K562 (cell line): ENCODE results near the gene CNP. TPM values are rescaled to one million over a fixed set of nuclear protein-coding genes. Genes with fewer than 3 reads are reported as not detected.

Experiments
- HCFC1 ChIP-seq: IDR thresholded peaks from 2 replicates; pipeline ENCODE4 v1.6.1; 2012; ENCODE audit warnings: low read depth, low read length, improper control_type of control experiment
- NONO ChIP-seq, 2 experiments: fragments of 200-400 bp in 1 of 2; fragments of 450-650 bp in 1 of 2; formaldehyde crosslinking in 1 of 2; IDR thresholded peaks; 2 replicates each; pipeline ENCODE4 v1.6.1; 2017; ENCODE audit warnings: low read depth in 2 of 2, mild to moderate bottlenecking in 2 of 2, moderate library complexity in 2 of 2, low read length in 1 of 2
- SUPT5H ChIP-seq: fragments of 450-650 bp; IDR thresholded peaks from 2 replicates; pipeline ENCODE4 v1.6.1; 2016
- TCF3 ChIP-seq: sonication (generic); formaldehyde crosslinking; IDR thresholded peaks from 2 replicates; pipeline ENCODE4 v1.4.0; 2020; ENCODE audit warnings: mild to moderate bottlenecking, missing genetic modification reagents
- TOE1 ChIP-seq, 2 experiments: fragments of 450-650 bp in 1 of 2; sonication (generic) in 1 of 2; formaldehyde crosslinking in 1 of 2; IDR thresholded peaks; 2 replicates each; pipeline versions ENCODE4 v1.7.1 to v1.8.0; 2016 to 2022; ENCODE audit warnings: borderline replicate concordance in 2 of 2, mild to moderate bottlenecking in 2 of 2, antibody characterized with exemption in 1 of 2, inconsistent platforms in 1 of 2, low read depth in 1 of 2, missing genetic modification reagents in 1 of 2, moderate library complexity in 1 of 2
- ZNF175 ChIP-seq: fragments of 200-800 bp; sonication (Bioruptor generic); IDR thresholded peaks from 2 replicates; pipeline ENCODE4 v1.6.1; 2016; ENCODE audit warnings: low read depth, mild to moderate bottlenecking, missing genetic modification characterization, missing compliant biosample characterization
- ZNF780A ChIP-seq: fragments of 250-450 bp; sonication (Bioruptor Pico); IDR thresholded peaks from 2 replicates; pipeline ENCODE4 v1.5.0; 2021; ENCODE audit warnings: mild to moderate bottlenecking
- ZNF785 ChIP-seq: fragments of 250-450 bp; sonication (Bioruptor Pico); IDR thresholded peaks from 2 replicates; pipeline ENCODE4 v1.4.0; 2020; ENCODE audit warnings: mild to moderate bottlenecking
- polyA plus RNA-seq, 8 experiments: library from polyadenylated mRNA; depleted of rRNA in 4 of 8; stranded (reverse) in 5 of 8; unstranded in 3 of 8; fragments of >200 nt; fragmentation: Nextera tagmentation in 2 of 8; fragmentation: Illumina TruSeq in 1 of 8; extraction: Ambion mirVana in 2 of 8; extraction: Trizol in 1 of 8; gene quantifications; 2 replicates each; pipeline versions ENCODE4 v1.2.1 to v1.2.3, GENCODE V29; 2011 to 2014; ENCODE audit warnings: inconsistent platforms in 1 of 8, missing spikeins in 1 of 8
- total RNA-seq, 7 experiments: library from RNA; depleted of rRNA in 6 of 7; stranded (reverse); fragments of >200 nt in 6 of 7; fragmentation: Illumina TruSeq in 2 of 7; extraction: Trizol in 2 of 7; gene quantifications; 2 replicates each; pipeline versions ENCODE4 v1.2.1 to v1.2.3, GENCODE V29; 2011 to 2021; ENCODE audit warnings: low replicate concordance in 1 of 7
- TF ChIP-seq, protein P1 (sequence below): fragments of 450-650 bp; IDR thresholded peaks from 2 replicates; pipeline ENCODE4 v1.6.1; 2017; ENCODE audit warnings: mild to moderate bottlenecking, moderate library complexity
- TF ChIP-seq, protein P2 (sequence below): sonication (generic); formaldehyde crosslinking; IDR thresholded peaks from 2 replicates; pipeline ENCODE4 v1.8.1; 2022; ENCODE audit warnings: missing genetic modification reagents
- TF ChIP-seq, protein P3 (sequence below): fragments of 450-650 bp; IDR thresholded peaks from 2 replicates; pipeline ENCODE4 v1.6.1; 2016; ENCODE audit warnings: antibody characterized with exemption
- TF ChIP-seq, protein P4 (sequence below): fragments of 250-450 bp; sonication (Bioruptor Pico); IDR thresholded peaks from 2 replicates; pipeline ENCODE4 v1.5.0; 2020; ENCODE audit warnings: mild to moderate bottlenecking, borderline replicate concordance
- TF ChIP-seq, protein P5 (sequence below): fragments of 250-450 bp; sonication (Bioruptor Pico); IDR thresholded peaks from 2 replicates; pipeline ENCODE4 v1.4.0; 2020
- TF ChIP-seq, protein P6 (sequence below): fragments of 450-650 bp; formaldehyde crosslinking; IDR thresholded peaks from 2 replicates; pipeline ENCODE4 v1.4.0; 2022; ENCODE audit warnings: mild to moderate bottlenecking, moderate library complexity

Gene CNP
- total and polyA plus RNA-seq, 9 of the 15 experiments (the other 6 are each of a cell fraction or from before 2014, with no cell fraction given): 1.7 to 52.0 (median 29.1) TPM

DNA sequence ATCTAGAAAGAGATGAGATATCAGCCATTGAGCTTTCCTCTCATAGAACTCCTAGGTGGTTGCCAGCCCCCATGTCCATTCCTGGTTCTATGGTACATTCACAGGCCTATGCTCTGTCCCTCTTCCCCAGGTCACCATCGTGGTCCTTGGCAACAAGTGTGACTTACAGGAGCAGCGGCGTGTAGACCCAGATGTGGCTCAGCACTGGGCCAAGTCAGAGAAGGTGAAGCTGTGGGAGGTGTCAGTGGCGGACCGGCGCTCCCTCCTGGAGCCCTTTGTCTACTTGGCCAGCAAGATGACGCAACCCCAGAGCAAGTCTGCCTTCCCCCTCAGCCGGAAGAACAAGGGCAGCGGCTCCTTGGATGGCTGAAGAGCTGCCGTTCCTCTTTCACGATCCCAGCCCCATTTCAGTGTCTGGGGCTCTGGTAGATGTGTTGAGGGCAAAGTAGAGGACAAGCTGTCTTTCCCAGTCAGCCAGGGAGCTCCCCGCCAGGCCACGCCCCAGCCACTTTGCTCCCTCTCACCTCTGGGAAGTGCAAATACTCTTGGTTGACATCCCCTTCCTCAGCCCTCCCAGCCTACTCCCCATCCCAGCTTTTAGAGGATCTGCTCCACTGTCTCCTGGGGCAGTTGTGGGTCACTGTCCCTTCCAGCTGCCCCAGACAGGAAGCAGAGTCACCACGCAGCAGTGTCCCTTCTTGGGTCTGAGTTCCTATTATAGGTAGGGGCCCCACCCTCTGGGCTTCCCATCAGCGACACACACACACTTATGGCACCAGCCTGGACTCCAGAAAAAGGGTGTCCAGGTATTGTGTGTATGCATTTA, 57.1 kb downstream of the CNP start (continued):
- TF ChIP-seq, protein P1, sequence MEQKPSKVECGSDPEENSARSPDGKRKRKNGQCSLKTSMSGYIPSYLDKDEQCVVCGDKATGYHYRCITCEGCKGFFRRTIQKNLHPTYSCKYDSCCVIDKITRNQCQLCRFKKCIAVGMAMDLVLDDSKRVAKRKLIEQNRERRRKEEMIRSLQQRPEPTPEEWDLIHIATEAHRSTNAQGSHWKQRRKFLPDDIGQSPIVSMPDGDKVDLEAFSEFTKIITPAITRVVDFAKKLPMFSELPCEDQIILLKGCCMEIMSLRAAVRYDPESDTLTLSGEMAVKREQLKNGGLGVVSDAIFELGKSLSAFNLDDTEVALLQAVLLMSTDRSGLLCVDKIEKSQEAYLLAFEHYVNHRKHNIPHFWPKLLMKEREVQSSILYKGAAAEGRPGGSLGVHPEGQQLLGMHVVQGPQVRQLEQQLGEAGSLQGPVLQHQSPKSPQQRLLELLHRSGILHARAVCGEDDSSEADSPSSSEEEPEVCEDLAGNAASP: no peak
- TF ChIP-seq SUPT5H (peak; percentile 33; the same call in 1 of the 2 replicates), NONO (IDR thresholded peaks at IDR 0.05; ENCODE audit: low read depth in 2 of 2, low read length in 1 of 2) (no peak), ZNF175 (CRISPR knock-in tag) (peak; percentile 96), ZNF780A (0 out of 2 replicates have a peak, but pooled peaks have one; percentile 58), TOE1 (IDR thresholded peaks at IDR 0.05; ENCODE audit: borderline replicate concordance) (peak; percentile 20; the same call in 1 of the 2 replicates), TOE1 (CRISPR knock-in tag; IDR thresholded peaks at IDR 0.05; ENCODE audit: borderline replicate concordance, low read depth) (no peak), HCFC1 (peak; percentile 12; the same call in 1 of the 2 replicates), TCF3 (CRISPR knock-in tag) (no peak), ZNF785 (no peak)
- TF ChIP-seq, protein P2, sequence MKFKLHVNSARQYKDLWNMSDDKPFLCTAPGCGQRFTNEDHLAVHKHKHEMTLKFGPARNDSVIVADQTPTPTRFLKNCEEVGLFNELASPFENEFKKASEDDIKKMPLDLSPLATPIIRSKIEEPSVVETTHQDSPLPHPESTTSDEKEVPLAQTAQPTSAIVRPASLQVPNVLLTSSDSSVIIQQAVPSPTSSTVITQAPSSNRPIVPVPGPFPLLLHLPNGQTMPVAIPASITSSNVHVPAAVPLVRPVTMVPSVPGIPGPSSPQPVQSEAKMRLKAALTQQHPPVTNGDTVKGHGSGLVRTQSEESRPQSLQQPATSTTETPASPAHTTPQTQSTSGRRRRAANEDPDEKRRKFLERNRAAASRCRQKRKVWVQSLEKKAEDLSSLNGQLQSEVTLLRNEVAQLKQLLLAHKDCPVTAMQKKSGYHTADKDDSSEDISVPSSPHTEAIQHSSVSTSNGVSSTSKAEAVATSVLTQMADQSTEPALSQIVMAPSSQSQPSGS (CRISPR knock-in tag): no peak
- TF ChIP-seq, protein P3, sequence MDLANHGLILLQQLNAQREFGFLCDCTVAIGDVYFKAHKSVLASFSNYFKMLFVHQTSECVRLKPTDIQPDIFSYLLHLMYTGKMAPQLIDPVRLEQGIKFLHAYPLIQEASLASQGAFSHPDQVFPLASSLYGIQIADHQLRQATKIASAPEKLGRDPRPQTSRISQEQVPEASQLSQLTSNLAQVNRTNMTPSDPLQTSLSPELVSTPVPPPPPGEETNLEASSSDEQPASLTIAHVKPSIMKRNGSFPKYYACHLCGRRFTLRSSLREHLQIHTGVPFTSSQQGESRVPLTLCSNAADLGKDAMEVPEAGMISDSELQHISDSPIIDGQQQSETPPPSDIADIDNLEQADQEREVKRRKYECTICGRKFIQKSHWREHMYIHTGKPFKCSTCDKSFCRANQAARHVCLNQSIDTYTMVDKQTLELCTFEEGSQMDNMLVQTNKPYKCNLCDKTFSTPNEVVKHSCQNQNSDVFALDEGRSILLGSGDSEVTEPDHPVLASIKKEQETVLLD: no peak
- TF ChIP-seq, protein P4, sequence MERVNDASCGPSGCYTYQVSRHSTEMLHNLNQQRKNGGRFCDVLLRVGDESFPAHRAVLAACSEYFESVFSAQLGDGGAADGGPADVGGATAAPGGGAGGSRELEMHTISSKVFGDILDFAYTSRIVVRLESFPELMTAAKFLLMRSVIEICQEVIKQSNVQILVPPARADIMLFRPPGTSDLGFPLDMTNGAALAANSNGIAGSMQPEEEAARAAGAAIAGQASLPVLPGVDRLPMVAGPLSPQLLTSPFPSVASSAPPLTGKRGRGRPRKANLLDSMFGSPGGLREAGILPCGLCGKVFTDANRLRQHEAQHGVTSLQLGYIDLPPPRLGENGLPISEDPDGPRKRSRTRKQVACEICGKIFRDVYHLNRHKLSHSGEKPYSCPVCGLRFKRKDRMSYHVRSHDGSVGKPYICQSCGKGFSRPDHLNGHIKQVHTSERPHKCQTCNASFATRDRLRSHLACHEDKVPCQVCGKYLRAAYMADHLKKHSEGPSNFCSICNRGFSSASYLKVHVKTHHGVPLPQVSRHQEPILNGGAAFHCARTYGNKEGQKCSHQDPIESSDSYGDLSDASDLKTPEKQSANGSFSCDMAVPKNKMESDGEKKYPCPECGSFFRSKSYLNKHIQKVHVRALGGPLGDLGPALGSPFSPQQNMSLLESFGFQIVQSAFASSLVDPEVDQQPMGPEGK (CRISPR knock-in tag): 0 out of 2 replicates have a peak, but pooled peaks have one; percentile 49
- TF ChIP-seq, protein P5, sequence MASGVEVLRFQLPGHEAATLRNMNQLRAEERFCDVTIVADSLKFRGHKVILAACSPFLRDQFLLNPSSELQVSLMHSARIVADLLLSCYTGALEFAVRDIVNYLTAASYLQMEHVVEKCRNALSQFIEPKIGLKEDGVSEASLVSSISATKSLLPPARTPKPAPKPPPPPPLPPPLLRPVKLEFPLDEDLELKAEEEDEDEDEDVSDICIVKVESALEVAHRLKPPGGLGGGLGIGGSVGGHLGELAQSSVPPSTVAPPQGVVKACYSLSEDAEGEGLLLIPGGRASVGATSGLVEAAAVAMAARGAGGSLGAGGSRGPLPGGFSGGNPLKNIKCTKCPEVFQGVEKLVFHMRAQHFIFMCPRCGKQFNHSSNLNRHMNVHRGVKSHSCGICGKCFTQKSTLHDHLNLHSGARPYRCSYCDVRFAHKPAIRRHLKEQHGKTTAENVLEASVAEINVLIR: peak; percentile 30; the same call in 1 of the 2 replicates
- TF ChIP-seq, protein P6, sequence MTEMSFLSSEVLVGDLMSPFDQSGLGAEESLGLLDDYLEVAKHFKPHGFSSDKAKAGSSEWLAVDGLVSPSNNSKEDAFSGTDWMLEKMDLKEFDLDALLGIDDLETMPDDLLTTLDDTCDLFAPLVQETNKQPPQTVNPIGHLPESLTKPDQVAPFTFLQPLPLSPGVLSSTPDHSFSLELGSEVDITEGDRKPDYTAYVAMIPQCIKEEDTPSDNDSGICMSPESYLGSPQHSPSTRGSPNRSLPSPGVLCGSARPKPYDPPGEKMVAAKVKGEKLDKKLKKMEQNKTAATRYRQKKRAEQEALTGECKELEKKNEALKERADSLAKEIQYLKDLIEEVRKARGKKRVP (CRISPR knock-in tag): peak; percentile 98
